Right lobe of liver (tissue), 6 donors: ENCODE measurements around the gene NCDN. TPM values are rescaled to one million over a fixed set of nuclear protein-coding genes. Genes with fewer than 3 reads are reported as not detected.

Source experiments
- ATAC-seq, 4 donors: fragments of 200-7000 bp; cut with Tn5 transposase; one replicate each; pipeline ENCODE4 v1.9.1; 2020; ENCODE audit warnings: mild to moderate bottlenecking in 4 of 4, moderate library complexity in 4 of 4
- DNase-seq, 3 donors: peaks; one replicate each; pipeline ENCODE4 v3.0.0-alpha.2; 2020
- H3K27ac ChIP-seq, 3 donors: fragments of 200-600 bp; one replicate each; pipeline ENCODE4 v1.8.0; 2022
- H3K27me3 ChIP-seq, 2 donors: fragments of 200-600 bp; one replicate each; pipeline ENCODE4 v1.8.0; 2022
- H3K36me3 ChIP-seq, 4 donors: fragments of 200-600 bp; sonication (generic) in 1 of 4; one replicate each; pipeline versions ENCODE4 v1.5.1 to v1.8.0; 2017 to 2022; ENCODE audit warnings: control low read depth in 1 of 4
- H3K4me1 ChIP-seq, 4 donors: fragments of 200-600 bp; sonication (generic) in 1 of 4; one replicate each; pipeline versions ENCODE4 v1.5.1 to v1.8.0; 2017 to 2022; ENCODE audit warnings: control low read depth in 1 of 4
- H3K4me3 ChIP-seq, 3 donors: fragments of 200-600 bp; one replicate each; pipeline ENCODE4 v1.8.0; 2022
- H3K9me3 ChIP-seq, 4 donors: fragments of 200-600 bp; sonication (generic) in 1 of 4; one replicate each; pipeline versions ENCODE4 v1.5.1 to v1.8.0; 2017 to 2022; ENCODE audit warnings: control low read depth in 1 of 4
- CTCF ChIP-seq, 4 donors: fragments of 200-600 bp in 3 of 4; fragments of 450-650 bp in 1 of 4; IDR thresholded peaks; one replicate each; pipeline versions ENCODE4 v1.5.1 to v1.8.0; 2016 to 2022; ENCODE audit warnings: antibody characterized with exemption in 4 of 4, mild to moderate bottlenecking in 2 of 4
- POLR2A ChIP-seq: fragments of 450-650 bp; IDR thresholded peaks from one replicate; pipeline ENCODE4 v1.6.1; 2017; ENCODE audit warnings: antibody characterized with exemption, mild to moderate bottlenecking
- WGBS: methylation state at CpG from one replicate; pipeline ENCODE4 v1.1.6; 2018; ENCODE audit warnings: low coverage, low lambda C conversion rate; ENCODE audit not compliant: insufficient coverage; ENCODE audit errors: missing lambda C conversion rate; 5-methylcytosine and 5-hydroxymethylcytosine counted together
- intact Hi-C, 2 donors: fragments of 100-400 bp; cut with DNase I; formaldehyde crosslinking; loops; one replicate each; pipeline versions ENCODE4 v1.11.2 to v1.14.1; 2022
- total RNA-seq, 6 experiments: library from RNA; depleted of rRNA in 2 of 6; stranded (reverse); fragments of >200 nt in 2 of 6; fragmentation: NEBNext Ultra II Directional in 3 of 6; extraction: Animal tissue kit (Norgen Biotek cat#: 25700) in 3 of 6; gene quantifications; one replicate each; pipeline versions ENCODE4 v1.1.0 to v1.2.4, GENCODE V29; 2016 to 2023
- donor health status: DM: no; HTN: yes; CAD: no.
- donor health status: DM: no; HTN: no; CAD: no.
- donor health status: DM: no; HTN: no; CAD: no.
- donor health status: DM: no; HTN: yes; CAD: no.
- donor health status: DM: no; HTN: yes; CAD: no.

The NCDN gene
- total RNA-seq, 6 experiments from 2014 or later: 5.9 to 11.7 (median 7.3) TPM

GRCh38 chr1:35518183-35518582 is 39.4 kb upstream of the NCDN start:
- Histone ChIP-seq H3K4me1 (no peaks in the 10 kb centered on the region), H3K4me3 (no peak overlapping the region), H3K36me3 (no peaks in the 10 kb centered on the region), H3K9me3 (no peaks in the 10 kb centered on the region), H3K27ac (no peak overlapping the region), H3K27me3 (no peaks in the 10 kb centered on the region)
- intact Hi-C loops: no loop called here
- 93% methylated on average over 3 of the region's 3 CpGs for WGBS
- no peak for TF ChIP-seq CTCF (IDR thresholded peaks at IDR 0.05)
- TF ChIP-seq POLR2A: no peak
- no peak for ATAC-seq
- no peak for DNase-seq

GRCh38 chr1:35519432-35519831 is 38.2 kb upstream of the NCDN start:
- no peak for ATAC-seq
- H3K27ac ChIP-seq: no peak overlapping the region
- H3K4me3 ChIP-seq: no peak overlapping the region
- H3K36me3 ChIP-seq: no peaks in the 10 kb centered on the region
- DNase-seq: no peak
- TF ChIP-seq CTCF (IDR thresholded peaks at IDR 0.05): no peak
- no peak for TF ChIP-seq POLR2A
- intact Hi-C loops: no loop called here
- no peaks in the 10 kb centered on the region for H3K4me1 ChIP-seq
- no peaks in the 10 kb centered on the region for H3K9me3 ChIP-seq
- WGBS: 58% methylated on average over 2 of the region's 2 CpGs
- H3K27me3 ChIP-seq: no peaks in the 10 kb centered on the region

GRCh38 chr1:35524106-35524505 is 33.5 kb upstream of the NCDN start:
- H3K27me3 ChIP-seq: no peaks in the 10 kb centered on the region
- no peak for ATAC-seq
- no peak for DNase-seq
- intact Hi-C loops: no loop called here
- no peaks in the 10 kb centered on the region for H3K4me1 ChIP-seq
- no peak overlapping the region for H3K4me3 ChIP-seq
- TF ChIP-seq POLR2A (no peak), CTCF (IDR thresholded peaks at IDR 0.05) (no peak)
- no peaks in the 10 kb centered on the region for H3K36me3 ChIP-seq
- peaks cover 0 to 4% (median 0%) of the 10 kb centered on the region in 4 donors for H3K9me3 ChIP-seq
- no peak overlapping the region for H3K27ac ChIP-seq
- 74% methylated on average over 2 of the region's 2 CpGs for WGBS

GRCh38 chr1:35530168-35530567 is 27.4 kb upstream of the NCDN start:
- WGBS: 80% methylated on average over 5 of the region's 5 CpGs
- DNase-seq (no peak), ATAC-seq (no peak)
- Histone ChIP-seq H3K4me3 (no peak overlapping the region), H3K4me1 (no peaks in the 10 kb centered on the region), H3K9me3 (peaks cover 0 to 4% (median 0%) of the 10 kb centered on the region in 4 donors), H3K27me3 (no peaks in the 10 kb centered on the region), H3K36me3 (no peaks in the 10 kb centered on the region), H3K27ac (no peak overlapping the region)
- intact Hi-C loops: no loop called here
- no peak for TF ChIP-seq CTCF (IDR thresholded peaks at IDR 0.05)
- no peak for TF ChIP-seq POLR2A

- ATAC-seq (peak in 1 of 4 donors; percentile 27), DNase-seq (no peak)
- H3K9me3 ChIP-seq: peaks cover 0 to 4% (median 0%) of the 10 kb centered on the region in 4 donors
- no peaks in the 10 kb centered on the region for H3K36me3 ChIP-seq
- intact Hi-C loops: no loop called here
- no peaks in the 10 kb centered on the region for H3K4me1 ChIP-seq
- WGBS: 100% methylated on average over 2 of the region's 2 CpGs
- TF ChIP-seq CTCF (IDR thresholded peaks at IDR 0.05) (no peak), POLR2A (no peak)
- no peak overlapping the region for H3K27ac ChIP-seq
- H3K4me3 ChIP-seq: no peak overlapping the region
- no peaks in the 10 kb centered on the region for H3K27me3 ChIP-seq
These were observed 26.7 kb upstream of the NCDN start for GRCh38 chr1:35530946-35531345.
